CD14-positive monocyte (primary cell): ENCODE data around the gene RFX7. TPM values are rescaled to one million over a fixed set of nuclear protein-coding genes. Genes with fewer than 3 reads are reported as not detected.

Source experiments
- DNase-seq, 3 donors: peaks; one replicate each; pipeline ENCODE4 v3.0.0-alpha.2; 2011 to 2022
- H2AFZ ChIP-seq: 2 replicates; pipeline ENCODE4 v1.6.0; 2012; ENCODE audit warnings: mild to moderate bottlenecking, low read depth, low read length, inconsistent platforms; ENCODE audit not compliant: insufficient read depth, poor library complexity, severe bottlenecking
- H3K27ac ChIP-seq, 2 donors: 1 replicate in 1 of 2; 2 replicates in 1 of 2; pipeline ENCODE4 v1.5.1; 2012 to 2013; ENCODE audit warnings: low read length in 2 of 2, control low read depth in 1 of 2, inconsistent platforms in 1 of 2, low read depth in 1 of 2, mild to moderate bottlenecking in 1 of 2
- H3K27me3 ChIP-seq, 2 donors: one replicate each; pipeline versions ENCODE4 v1.6.0 to v1.6.1; 2011 to 2013; ENCODE audit warnings: low read length in 2 of 2; ENCODE audit not compliant: control insufficient read depth in 2 of 2, insufficient read depth in 2 of 2
- H3K36me3 ChIP-seq, 2 donors: replicated peaks in 1 of 2; 1 replicate in 1 of 2; 2 replicates in 1 of 2; pipeline versions ENCODE4 v1.5.1 to v1.6.1; 2012 to 2013; ENCODE audit warnings: low read length in 2 of 2, control low read depth in 1 of 2, inconsistent platforms in 1 of 2, mild to moderate bottlenecking in 1 of 2; ENCODE audit not compliant: insufficient read depth in 2 of 2, control insufficient read depth in 1 of 2
- H3K4me1 ChIP-seq, 2 donors: 1 replicate in 1 of 2; 2 replicates in 1 of 2; pipeline versions ENCODE4 v1.5.1 to v1.6.1; 2012 to 2013; ENCODE audit warnings: low read length in 2 of 2, control low read depth in 1 of 2, inconsistent platforms in 1 of 2, mild to moderate bottlenecking in 1 of 2, moderate library complexity in 1 of 2; ENCODE audit not compliant: insufficient read depth in 2 of 2, control insufficient read depth in 1 of 2
- H3K4me2 ChIP-seq: replicated peaks from 2 replicates; pipeline ENCODE3; 2012; ENCODE audit warnings: low read length, moderate library complexity, mild to moderate bottlenecking; ENCODE audit not compliant: poor library complexity, severe bottlenecking; ENCODE audit errors: extremely low read depth
- H3K4me3 ChIP-seq, 3 experiments: fragments of 200-600 bp in 1 of 3; sonication (generic) in 1 of 3; replicated peaks in 1 of 3; 1 replicate in 2 of 3; 2 replicates in 1 of 3; pipeline ENCODE4 v1.5.1; 2011 to 2013; ENCODE audit warnings: low read length in 3 of 3, mild to moderate bottlenecking in 3 of 3, control low read depth in 2 of 3, low read depth in 2 of 3, inconsistent platforms in 1 of 3, moderate library complexity in 1 of 3
- H3K79me2 ChIP-seq: 2 replicates; pipeline ENCODE4 v1.6.0; 2012; ENCODE audit warnings: mild to moderate bottlenecking, control low read depth, inconsistent platforms, low read length, moderate library complexity; ENCODE audit not compliant: insufficient read depth
- H3K9ac ChIP-seq: 2 replicates; pipeline ENCODE4 v1.6.0; 2017; ENCODE audit warnings: low read length, mild to moderate bottlenecking; ENCODE audit not compliant: insufficient read depth, poor library complexity, severe bottlenecking
- H3K9me3 ChIP-seq, 2 donors: replicated peaks in 1 of 2; 1 replicate in 1 of 2; 2 replicates in 1 of 2; pipeline versions ENCODE4 v1.5.1 to v1.6.1; 2012 to 2013; ENCODE audit warnings: low read length in 2 of 2, control low read depth in 1 of 2; ENCODE audit not compliant: control insufficient read depth in 1 of 2, insufficient read depth in 1 of 2
- H4K20me1 ChIP-seq: 2 replicates; pipeline ENCODE4 v1.6.0; 2012; ENCODE audit warnings: mild to moderate bottlenecking, low read length, control low read depth, moderate library complexity; ENCODE audit not compliant: insufficient read depth
- H3K27ac Mint-ChIP-seq, 7 donors: one replicate each; pipeline ENCODE4 v1.8.0; 2020; ENCODE audit warnings: mild to moderate bottlenecking in 7 of 7, mixed read lengths in 7 of 7, moderate library complexity in 6 of 7, inconsistent platforms in 2 of 7
- H3K27me3 Mint-ChIP-seq, 3 donors: one replicate each; pipeline ENCODE4 v1.8.0; 2021 to 2022; ENCODE audit warnings: low read depth in 3 of 3, mild to moderate bottlenecking in 3 of 3, mixed read lengths in 3 of 3, moderate library complexity in 3 of 3, inconsistent platforms in 1 of 3
- H3K36me3 Mint-ChIP-seq, 2 donors: one replicate each; pipeline ENCODE4 v1.8.0; 2020; ENCODE audit warnings: mixed read lengths in 2 of 2, inconsistent platforms in 1 of 2, mild to moderate bottlenecking in 1 of 2
- H3K4me1 Mint-ChIP-seq: one replicate; pipeline ENCODE4 v1.8.0; 2020; ENCODE audit warnings: mild to moderate bottlenecking, mixed read lengths
- H3K4me3 Mint-ChIP-seq, 2 donors: one replicate each; pipeline ENCODE4 v1.8.0; 2020; ENCODE audit warnings: mild to moderate bottlenecking in 2 of 2, mixed read lengths in 2 of 2, moderate library complexity in 1 of 2
- H3K9me3 Mint-ChIP-seq, 7 donors: one replicate each; pipeline ENCODE4 v1.8.0; 2020 to 2022; ENCODE audit warnings: mixed read lengths in 7 of 7, mild to moderate bottlenecking in 6 of 7, moderate library complexity in 6 of 7, inconsistent platforms in 2 of 7
- CTCF ChIP-seq: fragments of 200-600 bp; IDR thresholded peaks from one replicate; pipeline ENCODE4 v1.8.0; 2022; ENCODE audit warnings: antibody characterized with exemption, mild to moderate bottlenecking
- WGBS: methylation state at CpG from one replicate; pipeline ENCODE4 v1.1.5; 2013; ENCODE audit warnings: missing lambda C conversion rate; ENCODE audit not compliant: insufficient coverage; 5-methylcytosine and 5-hydroxymethylcytosine counted together
- intact Hi-C, 2 donors: fragments of 100-400 bp; cut with micrococcal nuclease; formaldehyde crosslinking; loops; one replicate each; pipeline versions ENCODE4 v1.15.0 to v1.15.1; 2023
- polyA plus RNA-seq, 3 donors: library from polyadenylated mRNA; depleted of rRNA in 1 of 3; unstranded in 2 of 3; stranded (reverse) in 1 of 3; fragments of 300-500 nt in 2 of 3; fragments of >200 nt in 1 of 3; fragmentation: Illumina TruSeq in 2 of 3; gene quantifications; 1 replicate in 2 of 3; 2 replicates in 1 of 3; pipeline ENCODE4 v1.2.3, GENCODE V29; 2012 to 2021

The RFX7 gene
- polyA plus RNA-seq, 3 donors = 1.0 to 2.9 (median 1.2) TPM

DNA sequence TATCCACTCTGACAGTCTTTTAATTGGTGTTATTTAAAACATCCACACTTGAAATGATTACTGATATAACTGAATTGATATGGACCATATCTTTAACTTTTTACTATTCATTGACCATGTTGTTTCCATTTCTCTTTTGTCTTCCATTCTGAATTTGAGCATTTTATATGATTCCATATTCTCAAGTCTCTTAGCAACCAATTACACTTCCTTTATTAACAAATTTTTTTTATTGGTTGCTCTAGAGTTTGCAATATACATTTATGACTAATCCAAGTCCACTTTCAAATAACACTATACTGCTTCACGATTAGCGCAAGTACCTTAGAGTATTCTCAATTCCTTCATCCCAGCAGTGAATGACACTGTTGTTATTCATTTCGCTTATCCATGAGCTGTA, 16.4 kb downstream of the RFX7 start:
- no peaks in the 10 kb centered on the region for H3K4me1 ChIP-seq
- no peak overlapping the region for H3K27ac Mint-ChIP-seq
- no peak overlapping the region for H3K27ac ChIP-seq
- no peak overlapping the region for H3K4me3 Mint-ChIP-seq
- H3K9me3 Mint-ChIP-seq = peaks cover 39 to 59% (median 50%) of the 10 kb centered on the region in 7 donors
- peaks cover 43% of the 10 kb centered on the region for H3K79me2 ChIP-seq
- intact Hi-C loops = no loop called here
- H3K4me2 ChIP-seq = no peak overlapping the region
- H3K4me3 ChIP-seq = no peak overlapping the region
- H3K9me3 ChIP-seq = peaks cover 27 to 62% of the 10 kb centered on the region in 2 donors
- peaks cover 26 to 50% of the 10 kb centered on the region in 2 donors for H3K36me3 Mint-ChIP-seq
- peaks cover 0 to 39% of the 10 kb centered on the region in 2 donors for H3K36me3 ChIP-seq
- H4K20me1 ChIP-seq = no peaks in the 10 kb centered on the region
- no peak overlapping the region for H2AFZ ChIP-seq
- no CpG with 5 or more reads among the region's 3 CpGs for WGBS
- TF ChIP-seq CTCF = no peak
- H3K27me3 ChIP-seq = no peaks in the 10 kb centered on the region
- H3K9ac ChIP-seq = no peak overlapping the region
- no peaks in the 10 kb centered on the region for H3K27me3 Mint-ChIP-seq
- no peaks in the 10 kb centered on the region for H3K4me1 Mint-ChIP-seq
- no peak for DNase-seq

- H3K4me3 Mint-ChIP-seq = no peak overlapping the region
- peaks cover 27 to 53% (median 39%) of the 10 kb centered on the region in 7 donors for H3K9me3 Mint-ChIP-seq
- Histone ChIP-seq H3K36me3 (peaks cover 0 to 25% of the 10 kb centered on the region in 2 donors), H3K4me2 (no peak overlapping the region), H4K20me1 (no peaks in the 10 kb centered on the region), H3K4me1 (no peaks in the 10 kb centered on the region), H3K9ac (no peak overlapping the region), H3K79me2 (peaks cover 28% of the 10 kb centered on the region), H3K27ac (no peak overlapping the region), H3K9me3 (peaks cover 14 to 52% of the 10 kb centered on the region in 2 donors), H3K4me3 (no peak overlapping the region), H3K27me3 (no peaks in the 10 kb centered on the region), H2AFZ (no peak overlapping the region)
- no peak overlapping the region for H3K27ac Mint-ChIP-seq
- H3K4me1 Mint-ChIP-seq = no peaks in the 10 kb centered on the region
- intact Hi-C loops = no loop called here
- H3K27me3 Mint-ChIP-seq = peaks cover 0 to 2% (median 0%) of the 10 kb centered on the region in 3 donors
- H3K36me3 Mint-ChIP-seq = peaks cover 14 to 32% of the 10 kb centered on the region in 2 donors
- no peak for TF ChIP-seq CTCF
- no CpG with 5 or more reads among the region's 1 CpG for WGBS
- DNase-seq = no peak
These were observed 18.2 kb downstream of the RFX7 start for GRCh38 chr15:56225520-56225919.
